Measurements from ENCODE around the gene SPECC1. TPM values are rescaled to one million over a fixed set of nuclear protein-coding genes. Genes with fewer than 3 reads are reported as not detected.

SPECC1 gene, protein sequence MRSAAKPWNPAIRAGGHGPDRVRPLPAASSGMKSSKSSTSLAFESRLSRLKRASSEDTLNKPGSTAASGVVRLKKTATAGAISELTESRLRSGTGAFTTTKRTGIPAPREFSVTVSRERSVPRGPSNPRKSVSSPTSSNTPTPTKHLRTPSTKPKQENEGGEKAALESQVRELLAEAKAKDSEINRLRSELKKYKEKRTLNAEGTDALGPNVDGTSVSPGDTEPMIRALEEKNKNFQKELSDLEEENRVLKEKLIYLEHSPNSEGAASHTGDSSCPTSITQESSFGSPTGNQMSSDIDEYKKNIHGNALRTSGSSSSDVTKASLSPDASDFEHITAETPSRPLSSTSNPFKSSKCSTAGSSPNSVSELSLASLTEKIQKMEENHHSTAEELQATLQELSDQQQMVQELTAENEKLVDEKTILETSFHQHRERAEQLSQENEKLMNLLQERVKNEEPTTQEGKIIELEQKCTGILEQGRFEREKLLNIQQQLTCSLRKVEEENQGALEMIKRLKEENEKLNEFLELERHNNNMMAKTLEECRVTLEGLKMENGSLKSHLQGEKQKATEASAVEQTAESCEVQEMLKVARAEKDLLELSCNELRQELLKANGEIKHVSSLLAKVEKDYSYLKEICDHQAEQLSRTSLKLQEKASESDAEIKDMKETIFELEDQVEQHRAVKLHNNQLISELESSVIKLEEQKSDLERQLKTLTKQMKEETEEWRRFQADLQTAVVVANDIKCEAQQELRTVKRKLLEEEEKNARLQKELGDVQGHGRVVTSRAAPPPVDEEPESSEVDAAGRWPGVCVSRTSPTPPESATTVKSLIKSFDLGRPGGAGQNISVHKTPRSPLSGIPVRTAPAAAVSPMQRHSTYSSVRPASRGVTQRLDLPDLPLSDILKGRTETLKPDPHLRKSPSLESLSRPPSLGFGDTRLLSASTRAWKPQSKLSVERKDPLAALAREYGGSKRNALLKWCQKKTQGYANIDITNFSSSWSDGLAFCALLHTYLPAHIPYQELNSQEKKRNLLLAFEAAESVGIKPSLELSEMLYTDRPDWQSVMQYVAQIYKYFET
- total RNA-seq: 2.1 and 16.2 TPM in 2 replicates

DNA sequence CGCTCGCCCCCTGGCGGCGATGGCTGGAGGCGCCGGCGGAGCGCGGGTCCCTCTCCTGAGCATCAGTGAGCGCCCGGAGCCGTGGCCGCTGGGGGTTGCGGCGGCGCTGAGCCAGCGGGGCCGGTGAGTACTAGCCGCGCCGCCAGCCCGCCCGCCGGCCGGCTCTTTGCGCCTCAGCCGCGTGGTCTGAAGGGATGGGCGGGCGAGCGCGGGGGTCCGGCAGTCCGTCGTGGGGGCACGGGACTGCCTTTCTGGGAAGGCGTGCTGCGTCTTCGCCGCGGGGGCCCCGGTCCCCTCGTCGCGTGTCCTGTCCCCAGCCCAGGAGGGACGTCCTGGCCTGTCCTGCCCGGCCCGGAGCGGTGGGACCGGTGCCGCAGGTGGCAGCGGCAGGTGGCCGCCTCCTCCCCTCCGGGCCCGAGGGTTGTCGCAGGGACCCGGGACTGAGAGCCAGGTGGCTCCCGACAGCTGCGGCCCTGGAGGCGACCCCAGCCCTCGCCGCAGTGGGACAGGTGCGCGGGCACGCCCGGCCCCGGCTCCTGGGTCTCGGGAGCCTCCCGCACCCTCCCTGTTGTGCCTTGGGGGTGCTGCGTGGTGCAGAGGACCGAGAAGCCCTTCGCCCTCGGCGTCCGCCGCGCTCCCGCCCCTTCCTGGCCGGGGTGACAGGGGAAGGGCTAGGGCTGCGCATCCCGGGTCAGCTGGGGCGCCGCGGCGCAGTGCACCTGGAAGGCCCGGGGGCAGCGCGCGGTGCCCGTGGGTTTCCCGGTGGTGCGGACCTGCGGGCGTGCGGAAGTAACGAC lies at the start of gene SPECC1:
TSS of gene SPECC1 (plus strand) at position 58 of the 797 bp plus-strand sequence. CDS start 87,293 bp downstream, outside the sequence.

DNA sequence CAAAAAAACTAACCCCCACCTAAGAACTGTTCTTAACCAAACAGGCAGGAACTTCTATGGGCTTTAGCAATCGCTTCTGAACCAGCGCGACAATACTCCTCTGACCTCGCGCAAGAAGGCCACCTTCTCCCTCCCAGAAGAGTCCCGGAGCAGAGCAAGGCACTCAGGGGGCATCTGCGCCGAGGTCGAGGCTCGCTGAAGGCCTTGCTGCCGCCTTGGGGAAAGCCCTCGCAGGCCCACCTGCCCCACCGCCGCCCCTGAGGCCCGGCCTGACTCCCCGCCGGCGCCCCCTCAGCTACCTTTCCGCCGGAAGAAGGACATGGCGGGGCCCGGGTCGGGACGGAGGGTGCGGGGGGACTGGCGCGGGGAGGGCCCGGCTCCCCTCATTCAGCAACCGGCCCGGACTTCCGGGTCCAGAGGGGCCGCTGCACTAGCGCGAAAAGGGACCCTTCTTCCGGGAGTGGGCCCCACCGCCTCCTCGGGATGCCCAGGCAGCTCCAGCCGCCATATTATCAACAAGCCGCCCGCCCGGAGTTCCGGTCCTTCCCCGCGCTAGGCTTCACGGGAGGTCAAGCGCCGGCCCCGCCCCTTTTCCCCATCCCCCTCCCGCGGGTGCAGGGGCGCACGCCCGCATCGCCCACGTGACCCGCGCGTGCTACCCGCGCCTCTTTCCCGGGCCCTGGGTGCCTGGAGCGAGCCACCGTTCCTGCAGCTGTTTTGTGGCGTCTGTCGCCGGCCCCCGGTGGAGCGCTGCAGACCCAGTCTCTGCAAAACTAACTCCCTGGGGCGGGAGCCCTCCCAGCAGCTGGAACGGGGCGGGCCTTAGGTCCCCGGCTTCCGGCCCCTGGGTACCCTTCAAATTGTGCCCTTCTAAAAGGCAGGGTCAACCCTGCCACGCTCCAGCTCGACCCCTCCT lies 31.6 kb upstream of the SPECC1 start, which contains the start of gene AKAP10:
TSS of gene AKAP10 (minus strand) at position 536 of the 916 bp plus-strand sequence. CDS start at position 387, 149 bp downstream.

Other genes with a start within 250 kb of the SPECC1 start
- gene ULK2, start 141.4 kb upstream of the SPECC1 start, total RNA-seq: 12.0 and 17.5 TPM in 2 replicates
- gene AKAP10, start 31.5 kb upstream of the SPECC1 start, total RNA-seq: 13.6 and 17.0 TPM in 2 replicates